CD4-positive, alpha-beta T cell (primary cell): ENCODE measurements around the gene KCNT2. TPM values are rescaled to one million over a fixed set of nuclear protein-coding genes. Genes with fewer than 3 reads are reported as not detected.

ENCODE experiments used
- ATAC-seq: fragments of 200-7000 bp; cut with Tn5 transposase; one replicate; pipeline ENCODE4 v1.10.0; 2022; ENCODE audit warnings: mild to moderate bottlenecking; ENCODE audit not compliant: poor library complexity
- CTCF ChIA-PET: fragments of 350-600 bp; sonication (Branson Sonifier 250); formaldehyde crosslinking; loops from one replicate; lab custom pipeline; 2021; ENCODE audit warnings: antibody characterized with exemption, inconsistent platforms; lab: Charles Lee
- POLR2A ChIA-PET: fragments of 350-600 bp; sonication (Branson Sonifier 250); formaldehyde crosslinking; loops from one replicate; lab custom pipeline; 2021; ENCODE audit warnings: antibody characterized with exemption, inconsistent platforms; lab: Charles Lee
- DNase-seq, 14 experiments: peaks; one replicate each; pipeline ENCODE4 v3.0.0-alpha.2; 2013 to 2020; ENCODE audit warnings: mixed read lengths in 2 of 14
- H3K27ac ChIP-seq, 2 donors: one replicate each; pipeline versions ENCODE4 v1.5.1 to v1.7.0; 2013; ENCODE audit warnings: low read length in 2 of 2, low read depth in 1 of 2, mild to moderate bottlenecking in 1 of 2
- H3K27me3 ChIP-seq, 2 experiments: 1 replicate in 1 of 2; 2 replicates in 1 of 2; pipeline versions ENCODE4 v1.6.1 to v1.7.0; 2013; ENCODE audit warnings: low read length in 2 of 2, control low read depth in 1 of 2, mild to moderate bottlenecking in 1 of 2, moderate library complexity in 1 of 2; ENCODE audit not compliant: insufficient read depth in 2 of 2, control insufficient read depth in 1 of 2
- H3K36me3 ChIP-seq: one replicate; pipeline ENCODE4 v1.6.1; 2013; ENCODE audit warnings: low read length, control low read depth; ENCODE audit not compliant: insufficient read depth
- H3K4me1 ChIP-seq: one replicate; pipeline ENCODE4 v1.6.1; 2013; ENCODE audit warnings: low read length, control low read depth; ENCODE audit not compliant: insufficient read depth
- H3K4me3 ChIP-seq: one replicate; pipeline ENCODE4 v1.5.1; 2013; ENCODE audit warnings: mild to moderate bottlenecking, low read length, moderate library complexity
- H3K9me3 ChIP-seq, 2 experiments: 1 replicate in 1 of 2; 2 replicates in 1 of 2; pipeline versions ENCODE4 v1.6.1 to v1.7.0; 2013; ENCODE audit warnings: low read length in 2 of 2, mild to moderate bottlenecking in 2 of 2, control low read depth in 1 of 2, moderate library complexity in 1 of 2; ENCODE audit not compliant: control insufficient read depth in 1 of 2, insufficient read depth in 1 of 2
- H3K27ac Mint-ChIP-seq: one replicate; pipeline ENCODE4 v1.8.0; 2020; ENCODE audit warnings: mixed read lengths
- H3K27me3 Mint-ChIP-seq: one replicate; pipeline ENCODE4 v1.8.0; 2021; ENCODE audit warnings: mixed read lengths
- H3K36me3 Mint-ChIP-seq: one replicate; pipeline ENCODE4 v1.8.0; 2021; ENCODE audit warnings: low read depth, mixed read lengths
- H3K4me1 Mint-ChIP-seq: one replicate; pipeline ENCODE4 v1.8.0; 2021; ENCODE audit warnings: low read depth, mixed read lengths
- H3K4me3 Mint-ChIP-seq: one replicate; pipeline ENCODE4 v1.8.0; 2020; ENCODE audit warnings: mild to moderate bottlenecking, mixed read lengths
- H3K9me3 Mint-ChIP-seq: one replicate; pipeline ENCODE4 v1.8.0; 2020; ENCODE audit warnings: mixed read lengths
- intact Hi-C, 2 experiments: fragments of 100-400 bp; cut with DNase I in 1 of 2; cut with micrococcal nuclease in 1 of 2; formaldehyde crosslinking; loops; one replicate each; pipeline versions ENCODE4 v1.15.1 to v1.9.0; 2023 to 2025; cut with DNase I, micrococcal nuclease
- total RNA-seq, 174 experiments: library from RNA in 2 of 174; stranded (reverse) in 2 of 174; gene quantifications; one replicate each; pipeline ENCODE4 v1.2.3 and lab custom pipeline; 2021 to 2026
- TF ChIP-seq, protein P1 (sequence below): fragments of 200-600 bp; IDR thresholded peaks from one replicate; pipeline ENCODE4 v1.8.0; 2022; ENCODE audit warnings: antibody characterized with exemption, mild to moderate bottlenecking

Gene KCNT2
- total RNA-seq, 2 experiments from 2014 or later, result not detected

DNA sequence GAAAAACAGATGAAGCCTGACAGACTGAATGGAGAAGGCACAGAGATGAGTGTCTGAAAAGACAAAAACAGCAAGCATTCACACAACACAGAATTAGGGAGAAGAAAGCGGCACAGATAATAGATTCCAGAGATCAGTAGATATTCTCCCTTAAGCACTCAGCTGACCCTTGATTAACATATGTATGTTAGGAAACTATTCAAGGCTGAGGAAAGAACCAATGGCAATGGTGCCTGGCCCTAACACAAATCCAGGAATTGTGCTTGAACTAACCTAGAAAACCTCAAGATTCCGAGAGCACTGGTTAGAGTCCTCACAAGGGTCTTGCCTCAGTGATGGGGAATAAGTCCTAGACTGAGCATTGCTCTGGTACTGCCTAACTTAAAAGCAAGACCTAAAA is 30.9 kb downstream of the KCNT2 start:
- DNase-seq, result no peak
- CTCF ChIA-PET, result no interaction called here
- Histone ChIP-seq H3K4me3 (no peak overlapping the region), H3K9me3 (no peaks in the 10 kb centered on the region), H3K4me1 (no peaks in the 10 kb centered on the region), H3K27me3 (no peaks in the 10 kb centered on the region), H3K27ac (no peak overlapping the region), H3K36me3 (no peaks in the 10 kb centered on the region)
- H3K27ac Mint-ChIP-seq, result no peak overlapping the region
- intact Hi-C loops, result no loop called here
- H3K4me1 Mint-ChIP-seq, result no peaks in the 10 kb centered on the region
- ATAC-seq, result no peak
- no peaks in the 10 kb centered on the region for H3K27me3 Mint-ChIP-seq
- no peaks in the 10 kb centered on the region for H3K9me3 Mint-ChIP-seq
- POLR2A ChIA-PET, result no interaction called here
- H3K36me3 Mint-ChIP-seq, result no peaks in the 10 kb centered on the region
- TF ChIP-seq, protein P1, sequence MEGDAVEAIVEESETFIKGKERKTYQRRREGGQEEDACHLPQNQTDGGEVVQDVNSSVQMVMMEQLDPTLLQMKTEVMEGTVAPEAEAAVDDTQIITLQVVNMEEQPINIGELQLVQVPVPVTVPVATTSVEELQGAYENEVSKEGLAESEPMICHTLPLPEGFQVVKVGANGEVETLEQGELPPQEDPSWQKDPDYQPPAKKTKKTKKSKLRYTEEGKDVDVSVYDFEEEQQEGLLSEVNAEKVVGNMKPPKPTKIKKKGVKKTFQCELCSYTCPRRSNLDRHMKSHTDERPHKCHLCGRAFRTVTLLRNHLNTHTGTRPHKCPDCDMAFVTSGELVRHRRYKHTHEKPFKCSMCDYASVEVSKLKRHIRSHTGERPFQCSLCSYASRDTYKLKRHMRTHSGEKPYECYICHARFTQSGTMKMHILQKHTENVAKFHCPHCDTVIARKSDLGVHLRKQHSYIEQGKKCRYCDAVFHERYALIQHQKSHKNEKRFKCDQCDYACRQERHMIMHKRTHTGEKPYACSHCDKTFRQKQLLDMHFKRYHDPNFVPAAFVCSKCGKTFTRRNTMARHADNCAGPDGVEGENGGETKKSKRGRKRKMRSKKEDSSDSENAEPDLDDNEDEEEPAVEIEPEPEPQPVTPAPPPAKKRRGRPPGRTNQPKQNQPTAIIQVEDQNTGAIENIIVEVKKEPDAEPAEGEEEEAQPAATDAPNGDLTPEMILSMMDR, result no peak
- no peak overlapping the region for H3K4me3 Mint-ChIP-seq

DNA sequence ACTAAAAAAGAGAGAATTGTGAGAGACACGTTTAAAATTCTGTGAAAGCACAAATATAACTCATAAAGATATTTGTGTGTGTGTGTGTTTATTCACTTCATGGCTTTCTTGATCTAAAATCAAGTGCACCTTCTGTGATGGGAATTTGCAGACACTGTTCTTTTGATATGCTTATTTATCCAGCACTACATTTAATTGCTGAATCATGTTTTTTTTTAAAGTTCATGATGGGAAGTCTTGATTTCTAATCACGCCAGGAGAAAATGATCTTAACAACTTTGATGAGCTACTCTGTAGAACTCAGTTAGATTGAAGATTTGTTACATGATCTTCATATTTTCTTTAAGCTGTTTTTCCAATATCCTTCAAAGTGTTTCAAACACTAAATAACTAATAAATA is 35.0 kb downstream of the KCNT2 start:
- Histone ChIP-seq H3K27ac (no peak overlapping the region), H3K27me3 (no peaks in the 10 kb centered on the region), H3K9me3 (peaks cover 0 to 3% of the 10 kb centered on the region in 2 experiments), H3K4me3 (no peak overlapping the region), H3K4me1 (no peaks in the 10 kb centered on the region), H3K36me3 (no peaks in the 10 kb centered on the region)
- no peak overlapping the region for H3K4me3 Mint-ChIP-seq
- H3K4me1 Mint-ChIP-seq, result no peaks in the 10 kb centered on the region
- H3K36me3 Mint-ChIP-seq, result no peaks in the 10 kb centered on the region
- no peak for ATAC-seq
- TF ChIP-seq, protein P1, result no peak
- H3K9me3 Mint-ChIP-seq, result no peaks in the 10 kb centered on the region
- H3K27me3 Mint-ChIP-seq, result no peaks in the 10 kb centered on the region
- intact Hi-C loops, result no loop called here
- CTCF ChIA-PET, result no interaction called here
- POLR2A ChIA-PET, result no interaction called here
- no peak overlapping the region for H3K27ac Mint-ChIP-seq
- DNase-seq, result no peak

DNA sequence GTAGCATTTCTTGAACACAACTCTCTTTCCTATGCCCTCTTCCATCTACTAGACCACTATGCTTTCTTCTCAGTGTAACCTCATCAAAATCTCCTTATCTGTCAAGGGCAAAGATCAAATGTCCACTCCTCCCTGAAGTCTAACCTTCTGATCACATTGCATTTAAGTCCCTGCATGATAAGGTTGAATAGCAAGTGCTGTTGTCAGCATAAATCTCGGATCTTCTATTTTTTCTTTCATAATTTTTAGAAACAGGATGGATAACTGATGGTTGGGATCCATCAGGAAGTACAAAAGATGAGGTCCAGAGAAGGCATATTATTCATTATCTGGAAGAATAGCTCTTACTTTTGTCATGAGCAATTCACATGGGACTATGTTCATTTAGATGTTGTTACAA is 41.0 kb downstream of the KCNT2 start:
- H3K27ac Mint-ChIP-seq, result no peak overlapping the region
- ChIA-PET POLR2A (no interaction called here), CTCF (no interaction called here)
- H3K27me3 ChIP-seq, result no peaks in the 10 kb centered on the region
- no peak overlapping the region for H3K4me3 Mint-ChIP-seq
- H3K36me3 Mint-ChIP-seq, result no peaks in the 10 kb centered on the region
- no peak overlapping the region for H3K4me3 ChIP-seq
- no peaks in the 10 kb centered on the region for H3K4me1 Mint-ChIP-seq
- peaks cover 4 to 5% of the 10 kb centered on the region in 2 experiments for H3K9me3 ChIP-seq
- ATAC-seq, result no peak
- TF ChIP-seq, protein P1, result no peak
- intact Hi-C loops, result no loop called here
- no peaks in the 10 kb centered on the region for H3K4me1 ChIP-seq
- H3K9me3 Mint-ChIP-seq, result peaks cover 1% of the 10 kb centered on the region
- H3K27ac ChIP-seq, result no peak overlapping the region
- no peaks in the 10 kb centered on the region for H3K27me3 Mint-ChIP-seq
- no peaks in the 10 kb centered on the region for H3K36me3 ChIP-seq
- no peak for DNase-seq
